HG03354 (cell line): ENCODE measurements around the gene SERHL2.

Source experiments
- ATAC-seq: cut with Tn5 transposase; IDR thresholded peaks from one replicate; pipeline ENCODE4 v1.9.1; 2021; ENCODE audit warnings: mild to moderate bottlenecking; ENCODE audit not compliant: unreplicated experiment, poor library complexity, severe bottlenecking

Gene SERHL2

DNA sequence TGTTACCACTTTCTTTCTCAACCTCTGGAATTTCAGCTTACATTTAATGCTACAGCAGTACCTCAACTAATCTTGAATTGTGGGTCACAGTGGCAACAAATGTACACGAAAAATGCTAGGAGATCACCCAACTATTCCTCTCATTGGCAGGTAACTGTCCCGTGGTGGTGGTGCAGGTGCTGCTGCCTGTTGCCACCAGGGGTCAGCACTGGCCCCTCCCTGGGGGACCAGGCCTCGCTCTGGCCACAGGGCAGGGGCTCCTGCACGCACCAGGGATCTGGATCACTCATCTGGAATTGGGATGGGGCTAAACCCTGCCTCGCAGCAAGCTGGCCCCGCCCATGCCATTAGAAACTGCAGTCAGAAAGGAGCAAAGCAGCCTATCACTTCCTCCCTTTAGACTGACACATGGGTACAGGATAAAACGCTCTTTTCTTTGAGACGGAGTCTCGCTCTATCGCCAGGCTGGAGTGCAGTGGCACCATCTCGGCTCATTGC is 67.8 kb downstream of the SERHL2 start:
- ATAC-seq: no peak

DNA sequence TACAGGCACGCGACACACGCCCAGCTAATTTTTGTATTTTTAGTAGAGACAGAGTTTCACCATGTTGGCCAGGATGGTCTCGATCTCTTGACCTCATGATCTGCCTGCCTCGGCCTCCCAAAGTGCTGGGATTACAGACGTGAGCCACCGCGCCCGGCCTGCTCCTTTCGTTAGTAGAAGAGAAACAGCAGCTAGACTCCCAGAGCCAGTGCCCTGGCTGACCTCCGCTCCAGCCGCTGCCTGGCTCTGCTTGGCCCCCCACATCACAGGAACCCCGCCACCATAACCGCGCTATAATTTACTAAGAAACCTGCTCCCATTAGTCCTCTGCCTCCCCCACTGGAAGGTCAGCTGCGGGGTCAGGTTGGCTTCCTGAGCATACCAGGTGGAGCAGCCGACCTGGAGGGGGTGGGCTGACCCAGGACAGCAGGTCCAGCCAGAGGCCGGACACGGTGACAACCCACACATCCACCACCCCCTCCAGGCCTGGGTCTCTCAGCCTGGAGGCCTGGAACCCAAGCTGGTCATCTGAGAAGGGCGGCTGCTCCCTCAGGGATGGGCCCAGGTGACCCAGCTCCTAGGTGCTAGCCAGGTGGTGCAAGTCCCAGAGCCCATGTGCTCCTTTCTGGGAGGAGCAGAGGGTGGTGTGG is 68.4 kb downstream of the SERHL2 start:
- no peak for ATAC-seq

DNA sequence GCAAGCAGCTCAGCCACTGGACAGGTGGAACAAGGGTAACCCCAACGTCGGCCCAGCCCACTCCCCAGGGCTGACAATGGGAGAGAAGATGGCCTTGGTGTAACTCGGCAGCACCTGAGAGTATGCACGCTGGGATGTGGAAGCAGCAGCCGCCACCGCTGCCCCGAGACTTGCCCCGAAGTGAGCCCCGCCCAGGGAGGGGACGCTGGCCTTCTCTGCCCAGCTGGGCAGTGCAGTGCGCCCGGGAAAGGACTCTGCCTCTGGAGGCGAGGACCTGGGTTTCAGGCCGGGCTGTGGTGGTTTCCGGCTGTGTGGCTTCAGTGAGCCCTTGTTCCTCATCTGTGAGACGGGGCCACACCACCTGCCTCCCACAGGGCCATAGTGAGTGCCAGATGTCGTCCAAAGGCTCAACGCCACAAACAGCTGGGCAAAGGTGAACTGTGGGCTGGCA is 69.6 kb downstream of the SERHL2 start:
- no peak for ATAC-seq
